T-helper 2 cell treated with Interferon-gamma antibody and Interleukin-4, amounts not matched to agents 5 μg/mL and 100 μg/mL, for 36 hours (primary cell): ENCODE measurements around the gene C14orf180.

Source experiments
- DNase-seq: peaks from one replicate; pipeline ENCODE4 v3.0.0; 2021; ENCODE audit warnings: low spot score
- H3K27ac Mint-ChIP-seq: one replicate; pipeline ENCODE4 v1.8.0; 2021; ENCODE audit warnings: mild to moderate bottlenecking, mixed read lengths
- H3K27me3 Mint-ChIP-seq: one replicate; pipeline ENCODE4 v1.8.0; 2021; ENCODE audit warnings: low read depth, mixed read lengths
- H3K36me3 Mint-ChIP-seq: one replicate; pipeline ENCODE4 v1.8.0; 2021; ENCODE audit warnings: low read depth, mixed read lengths
- H3K4me1 Mint-ChIP-seq: one replicate; pipeline ENCODE4 v1.8.0; 2021; ENCODE audit warnings: low read depth, mixed read lengths
- H3K4me3 Mint-ChIP-seq: one replicate; pipeline ENCODE4 v1.8.0; 2022; ENCODE audit warnings: mild to moderate bottlenecking, moderate library complexity, mixed read lengths
- H3K9me3 Mint-ChIP-seq: one replicate; pipeline ENCODE4 v1.8.0; 2021; ENCODE audit warnings: mixed read lengths

The C14orf180 gene

DNA sequence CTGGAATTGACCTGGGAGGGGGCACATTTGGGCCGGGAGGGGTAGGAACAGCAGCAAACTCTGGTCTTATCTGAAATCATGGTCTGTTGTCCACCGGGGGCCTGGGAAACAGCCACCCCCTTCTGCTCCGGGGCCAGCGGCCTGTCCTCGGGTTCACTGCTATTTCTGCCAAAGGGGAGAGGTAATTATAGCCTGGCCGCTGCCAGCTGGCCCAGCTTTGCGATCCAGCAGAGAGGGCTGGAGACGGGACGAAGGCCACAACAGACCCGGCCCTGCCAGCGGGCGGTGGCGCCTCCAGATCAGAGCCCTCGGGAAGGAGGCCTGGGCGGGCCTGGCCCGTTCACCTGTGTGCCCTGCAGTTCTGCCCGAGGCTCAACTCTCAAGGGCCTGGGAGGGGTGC is at the start of gene C14orf180:
TSS of gene C14orf180 (plus strand) at position 258 of the 400 bp plus-strand sequence. CDS start 6,667 bp downstream, outside the sequence.
- Mint-ChIP-seq H3K4me3 (no peak within 1 kb of the TSS), H3K27me3 (no peaks in the 10 kb centered on the region), H3K4me1 (no peaks in the 10 kb centered on the region), H3K9me3 (no peaks in the 10 kb centered on the region), H3K27ac (no peak within 1 kb of the TSS), H3K36me3 (no peaks in the 10 kb centered on the region)
- DNase-seq = no peak

DNA sequence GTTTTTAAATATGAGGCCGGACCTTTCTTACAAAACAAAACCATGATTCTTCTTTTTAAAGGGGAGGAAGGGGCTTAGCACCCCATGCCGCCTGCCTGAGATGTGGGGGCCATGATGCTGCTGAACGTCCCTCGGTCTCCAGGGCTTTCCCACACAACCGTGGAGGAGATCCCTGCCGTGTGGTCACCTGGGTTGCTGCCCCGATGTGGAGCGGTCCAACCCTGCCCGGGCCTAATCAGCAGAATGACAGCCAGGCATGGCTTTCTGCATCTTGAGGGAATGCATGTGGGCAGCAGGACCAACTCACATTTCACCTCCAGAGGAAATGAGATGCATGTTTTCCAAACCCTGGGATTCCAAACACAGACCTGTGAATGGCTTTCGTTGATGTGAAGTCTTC is 48.9 kb upstream of the C14orf180 start:
- no peaks in the 10 kb centered on the region for H3K36me3 Mint-ChIP-seq
- H3K4me1 Mint-ChIP-seq = no peaks in the 10 kb centered on the region
- no peak overlapping the region for H3K4me3 Mint-ChIP-seq

DNA sequence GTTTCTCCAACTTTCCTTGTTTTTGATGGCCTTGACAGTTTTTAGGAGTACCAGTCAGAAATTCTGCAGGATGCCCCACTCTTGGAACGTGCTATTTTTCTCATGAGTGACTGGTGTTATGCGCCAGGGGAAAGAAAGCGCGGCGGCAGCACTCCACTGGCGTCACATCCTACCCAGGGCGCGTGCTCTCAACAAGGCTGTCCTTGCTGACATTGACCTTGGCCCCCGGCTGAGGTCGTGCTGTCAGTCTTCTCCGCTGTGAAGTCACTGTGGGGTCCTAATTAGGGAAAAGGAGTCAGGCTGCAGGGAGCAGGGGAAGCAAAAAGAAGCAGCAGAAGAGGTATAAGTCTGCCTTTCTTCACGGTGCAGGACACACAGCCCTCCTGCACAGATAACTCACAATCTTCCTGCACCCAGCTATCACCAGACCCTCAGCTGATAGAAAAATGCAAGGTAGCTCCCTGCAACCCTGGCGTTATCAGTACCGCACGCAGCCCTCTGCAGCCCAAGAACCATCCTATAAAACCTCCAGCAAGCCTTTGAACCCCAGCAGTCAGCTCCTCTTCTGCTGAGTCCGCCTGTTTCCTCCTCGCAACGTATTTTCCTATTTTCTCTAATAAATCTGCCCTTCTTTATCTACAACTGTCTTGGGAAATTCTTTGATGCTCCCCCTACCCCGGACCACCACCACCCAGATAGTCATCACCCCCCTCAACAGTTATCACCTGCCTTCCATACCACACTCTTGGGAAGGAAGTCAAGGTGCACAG is 48.0 kb upstream of the C14orf180 start:
- no peak overlapping the region for H3K27ac Mint-ChIP-seq
- no peaks in the 10 kb centered on the region for H3K36me3 Mint-ChIP-seq

More for the DNA sequence above, 48.9 kb upstream of the C14orf180 start:
- H3K9me3 Mint-ChIP-seq = peaks cover 32% of the 10 kb centered on the region
- no peaks in the 10 kb centered on the region for H3K27me3 Mint-ChIP-seq
- no peak overlapping the region for H3K27ac Mint-ChIP-seq
- no peak for DNase-seq

DNA sequence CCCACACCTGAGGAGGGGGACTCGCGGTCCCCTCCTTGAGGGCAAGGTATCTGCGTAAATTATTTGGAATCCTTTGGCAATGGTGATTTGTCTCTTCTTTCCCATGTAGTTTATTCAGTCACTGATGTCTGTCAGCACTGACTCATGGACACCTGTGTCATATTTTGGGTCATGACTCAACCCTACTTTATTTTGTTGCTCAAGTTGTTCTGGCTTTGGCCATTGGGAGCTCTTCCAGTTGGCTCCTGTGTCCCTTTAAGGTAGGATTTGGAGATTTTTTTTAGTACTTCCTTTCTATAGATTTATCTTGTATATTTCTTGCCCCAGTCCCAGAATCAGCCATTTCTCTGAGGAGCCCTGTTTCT is 47.4 kb upstream of the C14orf180 start:
- Mint-ChIP-seq H3K27me3 (no peaks in the 10 kb centered on the region), H3K36me3 (no peaks in the 10 kb centered on the region), H3K4me3 (no peak overlapping the region), H3K9me3 (peaks cover 26% of the 10 kb centered on the region), H3K4me1 (no peaks in the 10 kb centered on the region), H3K27ac (no peak overlapping the region)
- no peak for DNase-seq

More for the DNA sequence above, 48.0 kb upstream of the C14orf180 start:
- Mint-ChIP-seq H3K27me3 (no peaks in the 10 kb centered on the region), H3K9me3 (peaks cover 31% of the 10 kb centered on the region), H3K4me3 (no peak overlapping the region), H3K4me1 (no peaks in the 10 kb centered on the region)
- no peak for DNase-seq

DNA sequence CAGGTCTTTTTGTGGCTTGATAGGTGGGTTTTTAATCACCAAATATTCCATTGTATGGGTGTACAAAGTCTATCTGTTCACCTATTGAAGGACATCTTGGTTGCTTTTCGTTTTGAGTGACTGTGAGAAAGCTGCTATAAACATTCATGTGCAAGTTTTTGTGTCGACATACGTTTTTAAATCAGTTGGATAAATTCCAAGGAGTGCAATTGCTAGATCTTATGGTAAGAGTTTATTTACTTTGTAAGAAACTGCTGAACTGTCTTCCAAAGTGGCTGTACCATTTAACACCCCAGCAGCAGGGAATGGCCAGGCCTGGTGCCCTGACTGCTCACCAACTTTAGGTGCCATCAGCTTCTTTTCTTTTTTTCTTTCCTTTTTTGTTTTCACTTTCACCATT is 45.5 kb upstream of the C14orf180 start:
- Mint-ChIP-seq H3K36me3 (no peaks in the 10 kb centered on the region), H3K9me3 (peaks cover 13% of the 10 kb centered on the region), H3K4me1 (no peaks in the 10 kb centered on the region), H3K27ac (no peak overlapping the region), H3K27me3 (no peaks in the 10 kb centered on the region), H3K4me3 (no peak overlapping the region)
- no peak for DNase-seq

DNA sequence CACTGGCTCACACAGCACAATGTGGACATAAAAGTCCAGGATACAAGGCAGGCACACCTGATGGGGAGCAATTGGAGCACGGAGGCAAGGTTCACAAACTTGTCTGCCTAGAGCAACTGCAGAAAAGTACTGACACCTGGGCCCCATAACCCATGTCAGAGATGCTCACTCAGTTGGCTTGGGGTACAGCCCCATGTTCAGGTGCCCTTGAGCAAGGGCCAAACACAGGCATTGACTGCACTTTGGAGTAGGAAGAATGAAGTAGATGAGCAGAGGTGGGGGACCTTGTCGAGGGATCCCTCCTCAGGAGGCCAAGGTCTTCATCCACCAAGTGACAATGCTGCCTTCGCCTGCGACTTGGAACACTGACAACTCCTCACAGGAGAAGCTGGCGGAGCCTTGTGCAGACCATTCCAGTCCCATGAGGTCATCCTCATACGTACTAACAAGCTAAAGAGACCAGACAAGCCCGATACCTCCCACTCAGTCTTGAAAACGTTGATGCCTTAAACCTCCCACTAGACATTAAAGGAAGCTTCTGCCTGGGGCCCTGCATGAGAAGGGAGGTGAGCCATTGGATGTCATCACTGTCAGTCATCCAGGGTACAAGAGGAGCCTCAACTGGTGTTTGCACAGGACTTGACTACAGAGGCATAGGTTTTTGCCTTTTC is 42.5 kb upstream of the C14orf180 start:
- no peak overlapping the region for H3K4me3 Mint-ChIP-seq
- H3K27ac Mint-ChIP-seq = no peak overlapping the region
- H3K9me3 Mint-ChIP-seq = peaks cover 13% of the 10 kb centered on the region
- H3K4me1 Mint-ChIP-seq = no peaks in the 10 kb centered on the region
- peaks cover 2% of the 10 kb centered on the region for H3K27me3 Mint-ChIP-seq
- no peaks in the 10 kb centered on the region for H3K36me3 Mint-ChIP-seq
- no peak for DNase-seq

DNA sequence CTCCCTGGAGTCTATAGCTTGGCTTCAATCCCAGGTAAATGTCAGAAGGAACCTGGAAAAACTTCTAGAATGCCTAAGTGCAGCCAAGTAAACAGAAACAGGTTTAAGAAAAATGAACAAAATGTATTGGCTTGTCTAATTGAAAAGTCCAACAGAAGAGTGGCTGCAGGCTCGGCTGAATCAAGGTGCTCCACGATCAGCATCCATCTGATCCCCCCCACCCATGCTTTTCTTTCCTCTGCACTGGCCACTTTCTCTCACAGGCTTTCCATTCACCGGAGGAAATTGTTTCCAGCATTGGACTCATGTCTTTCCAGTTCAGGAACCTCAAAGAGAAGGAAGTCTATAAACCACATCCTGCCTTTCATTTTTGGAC is 42.0 kb upstream of the C14orf180 start:
- Mint-ChIP-seq H3K4me3 (no peak overlapping the region), H3K27me3 (peaks cover 2% of the 10 kb centered on the region), H3K27ac (no peak overlapping the region), H3K9me3 (peaks cover 13% of the 10 kb centered on the region), H3K4me1 (no peaks in the 10 kb centered on the region), H3K36me3 (no peaks in the 10 kb centered on the region)
- DNase-seq = no peak

DNA sequence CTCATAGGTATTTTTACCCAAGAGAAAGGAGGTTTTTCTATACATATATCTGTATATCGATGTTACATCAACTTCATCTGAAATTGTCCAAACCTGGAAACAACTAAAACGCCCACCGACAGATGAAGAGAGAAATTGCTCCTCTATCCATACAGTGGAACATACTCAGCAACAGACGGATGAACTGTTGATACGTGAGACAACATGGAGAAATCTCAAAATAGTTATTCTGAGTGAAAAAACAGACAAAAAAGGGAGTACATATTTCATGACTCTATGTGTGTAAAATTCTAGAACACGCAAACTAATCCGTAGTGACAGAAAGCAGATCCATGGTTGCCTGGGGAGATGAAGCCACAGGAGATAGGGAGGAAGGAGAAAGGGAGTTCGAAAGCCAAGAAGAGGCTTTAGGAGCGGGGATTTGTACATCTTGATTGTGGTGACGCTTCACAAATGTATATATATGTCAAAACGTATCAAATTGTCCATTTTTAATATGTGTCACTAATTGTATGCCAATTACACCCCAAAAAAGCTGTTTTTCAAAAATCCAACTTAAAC is 37.6 kb upstream of the C14orf180 start:
- Mint-ChIP-seq H3K4me3 (no peak overlapping the region), H3K27ac (no peak overlapping the region), H3K9me3 (no peaks in the 10 kb centered on the region), H3K4me1 (no peaks in the 10 kb centered on the region), H3K27me3 (peaks cover 2% of the 10 kb centered on the region), H3K36me3 (no peaks in the 10 kb centered on the region)
- DNase-seq = no peak

DNA sequence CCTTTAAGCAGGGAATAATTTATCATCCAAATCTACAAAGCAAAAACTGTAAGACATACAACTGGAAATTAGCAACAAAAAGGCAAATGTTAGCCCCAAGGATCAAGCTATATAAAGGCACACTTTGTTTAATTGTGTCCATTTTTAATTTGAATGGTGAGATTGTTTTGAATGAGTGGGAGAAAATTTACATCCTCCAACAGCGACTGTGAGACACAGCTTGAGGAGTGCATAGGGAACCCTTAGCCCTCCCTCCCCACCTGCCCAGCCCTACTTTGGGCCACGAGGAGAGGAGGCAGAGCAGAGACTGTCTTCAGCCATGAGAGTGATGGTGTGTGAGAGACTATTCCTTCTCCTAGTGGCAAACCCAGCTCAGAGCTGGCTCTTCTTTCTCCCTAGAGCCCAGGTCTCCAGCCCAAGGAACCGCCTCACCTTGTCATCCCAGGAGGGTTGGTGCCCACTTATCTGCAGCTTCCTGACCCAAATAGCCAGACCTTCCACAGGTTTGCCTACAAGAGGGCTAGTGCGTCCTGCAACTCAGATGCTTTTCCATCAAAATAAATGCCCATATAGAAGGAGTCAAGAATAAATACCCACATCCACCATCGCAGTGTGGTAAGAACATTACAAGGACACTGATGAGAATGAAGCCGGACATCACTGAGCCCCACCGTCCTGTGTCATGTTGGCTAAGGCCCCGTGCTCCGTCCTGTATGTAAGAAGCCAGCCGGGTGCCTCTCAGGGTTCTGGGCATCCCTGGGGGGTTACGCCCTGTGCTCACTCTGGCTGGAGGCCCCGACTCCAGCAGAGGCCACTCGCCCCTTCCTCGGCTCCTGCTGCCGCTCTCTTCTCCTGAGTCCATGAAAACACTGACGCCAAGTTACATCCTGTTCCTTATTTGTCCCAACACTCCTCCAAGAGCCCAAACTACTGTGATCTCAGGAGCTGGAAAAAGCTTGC is 36.4 kb upstream of the C14orf180 start:
- Mint-ChIP-seq H3K4me1 (no peaks in the 10 kb centered on the region), H3K4me3 (no peak overlapping the region), H3K36me3 (no peaks in the 10 kb centered on the region), H3K27me3 (peaks cover 2% of the 10 kb centered on the region), H3K27ac (no peak overlapping the region), H3K9me3 (no peaks in the 10 kb centered on the region)
- no peak for DNase-seq

DNA sequence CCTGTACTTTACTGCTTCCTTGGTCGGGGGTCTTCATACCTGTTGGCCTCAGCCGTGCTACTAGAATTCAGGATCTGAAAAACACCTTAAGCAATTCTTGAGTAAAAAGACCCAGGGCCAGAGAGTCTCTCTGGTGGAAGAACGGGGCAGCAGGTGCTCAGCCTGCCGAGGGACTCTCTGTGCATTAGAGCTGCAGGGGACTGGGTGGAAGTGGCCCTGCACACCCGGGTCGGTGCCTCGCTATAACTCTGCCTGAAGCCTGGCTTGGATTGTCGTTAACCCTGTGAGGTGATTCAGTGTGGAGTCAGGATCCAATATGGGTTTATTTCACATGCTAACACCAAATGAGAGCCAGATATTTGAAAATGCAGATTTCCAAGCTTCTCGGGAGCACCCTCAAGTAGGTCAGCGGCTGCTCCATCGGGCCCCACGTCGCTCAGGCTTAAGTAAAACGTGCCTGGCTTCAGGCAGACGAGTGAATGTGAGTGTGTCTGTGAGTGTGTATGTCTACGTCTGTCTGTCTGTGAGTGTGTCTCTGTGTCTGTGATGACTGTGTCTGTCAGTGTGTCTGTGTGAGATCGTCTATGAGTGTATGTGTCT is 35.1 kb upstream of the C14orf180 start:
- H3K4me1 Mint-ChIP-seq = no peaks in the 10 kb centered on the region
- no peaks in the 10 kb centered on the region for H3K9me3 Mint-ChIP-seq
- no peak overlapping the region for H3K4me3 Mint-ChIP-seq
- H3K27me3 Mint-ChIP-seq = peaks cover 2% of the 10 kb centered on the region
- no peak for DNase-seq
- H3K27ac Mint-ChIP-seq = no peak overlapping the region
- no peaks in the 10 kb centered on the region for H3K36me3 Mint-ChIP-seq

DNA sequence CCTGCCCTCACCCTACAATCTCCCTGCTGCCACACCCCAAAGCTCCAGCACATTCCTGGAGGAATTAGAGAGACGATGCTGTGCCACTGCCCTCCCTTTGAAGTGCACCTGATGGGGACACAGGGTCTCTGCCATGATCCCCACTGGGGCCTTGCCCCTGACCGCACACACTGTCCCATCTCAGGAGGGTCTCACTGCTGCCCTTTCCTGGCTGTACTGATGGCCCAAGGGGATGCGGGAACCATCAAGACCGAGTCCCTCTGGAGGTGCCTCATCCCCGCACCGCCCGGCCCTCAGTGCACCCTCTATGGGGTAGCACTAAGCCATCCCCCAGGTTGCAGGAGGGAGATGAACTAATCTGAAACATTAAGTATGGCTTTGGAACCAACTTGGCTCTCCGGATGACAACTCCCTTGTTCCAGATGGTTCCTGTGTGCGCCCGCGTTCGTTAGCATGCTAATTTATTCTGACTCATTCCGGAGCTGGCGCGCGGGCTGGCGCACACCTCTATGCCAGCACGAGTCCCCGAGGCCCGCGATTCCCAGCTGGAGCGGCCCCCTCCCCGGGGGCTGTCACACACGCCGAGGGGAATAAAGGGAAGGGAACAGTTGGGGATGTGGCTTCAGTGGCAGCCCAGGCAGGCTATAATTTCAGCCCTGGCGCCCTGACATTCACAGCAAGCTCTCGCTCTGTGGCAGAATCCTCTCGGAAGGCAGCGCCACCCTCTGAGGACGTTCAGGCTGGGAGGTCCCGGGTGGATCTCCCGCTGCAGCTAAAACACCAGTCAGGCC is 34.2 kb upstream of the C14orf180 start:
- Mint-ChIP-seq H3K4me3 (no peak overlapping the region), H3K27me3 (peaks cover 2% of the 10 kb centered on the region), H3K36me3 (no peaks in the 10 kb centered on the region), H3K9me3 (no peaks in the 10 kb centered on the region), H3K27ac (no peak overlapping the region), H3K4me1 (no peaks in the 10 kb centered on the region)
- DNase-seq = no peak

DNA sequence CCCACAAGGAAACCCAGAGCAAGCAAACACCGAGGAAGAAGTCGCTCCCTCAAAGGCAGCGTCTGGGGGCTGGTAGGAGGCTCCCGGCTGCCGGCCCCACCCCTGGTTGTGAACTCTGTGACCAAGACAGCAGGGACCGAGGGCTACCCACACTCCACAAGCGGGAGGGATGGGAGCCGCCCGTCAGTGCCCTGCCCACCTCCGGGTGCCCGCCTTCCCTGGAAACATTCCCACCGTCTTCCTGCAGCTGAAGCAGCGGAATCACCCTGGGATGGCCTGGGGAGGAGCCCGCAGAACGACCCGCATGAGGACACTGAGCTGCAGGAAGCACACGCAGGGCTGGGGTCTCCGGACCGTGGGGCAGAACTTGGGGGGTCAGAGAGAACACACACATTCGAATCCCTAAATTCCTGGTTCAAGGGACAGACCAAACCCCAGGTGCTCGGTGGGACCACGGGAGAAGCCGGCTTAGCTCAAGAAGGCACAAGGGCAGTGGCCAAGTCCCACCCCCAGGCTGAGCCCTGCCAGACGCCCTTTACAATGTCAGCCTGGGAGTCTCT is 33.5 kb upstream of the C14orf180 start:
- Mint-ChIP-seq H3K27ac (no peak overlapping the region), H3K4me3 (no peak overlapping the region), H3K36me3 (no peaks in the 10 kb centered on the region), H3K9me3 (no peaks in the 10 kb centered on the region), H3K27me3 (peaks cover 2% of the 10 kb centered on the region), H3K4me1 (no peaks in the 10 kb centered on the region)
- no peak for DNase-seq
